GM23338 (cell line): ENCODE data around the gene STAT3. TPM values are rescaled to one million over a fixed set of nuclear protein-coding genes. Genes with fewer than 3 reads are reported as not detected.

Experiments used
- ATAC-seq: fragments of 200-7000 bp; cut with Tn5 transposase; 3 replicates; pipeline ENCODE4 v1.9.1; 2020
- DNase-seq: peaks from one replicate; pipeline ENCODE4 v3.0.0-alpha.2; 2015; ENCODE audit warnings: low spot score
- H2AFZ ChIP-seq: fragments of 200-600 bp; sonication (generic); 2 replicates; pipeline ENCODE4 v1.8.0; 2016; ENCODE audit warnings: antibody characterized with exemption, mild to moderate bottlenecking, moderate library complexity
- H3F3A ChIP-seq: fragments of 200-600 bp; sonication (generic); replicated peaks from 2 replicates; pipeline ENCODE4 v1.8.0; 2017; ENCODE audit warnings: antibody characterized with exemption, mixed run types, low read depth
- H3K27ac ChIP-seq: fragments of 200-600 bp; sonication (generic); 2 replicates; pipeline ENCODE4 v1.6.1; 2016; ENCODE audit warnings: low read depth
- H3K27me3 ChIP-seq: fragments of 200-600 bp; sonication (generic); 2 replicates; pipeline ENCODE4 v1.8.0; 2016; ENCODE audit warnings: mild to moderate bottlenecking, mixed run types, moderate library complexity; ENCODE audit not compliant: insufficient read depth
- H3K36me3 ChIP-seq: fragments of 200-600 bp; sonication (generic); 2 replicates; pipeline ENCODE4 v1.8.0; 2016; ENCODE audit warnings: mild to moderate bottlenecking; ENCODE audit not compliant: insufficient read depth
- H3K4me1 ChIP-seq: fragments of 200-600 bp; sonication (generic); 2 replicates; pipeline ENCODE4 v1.8.0; 2016; ENCODE audit warnings: mild to moderate bottlenecking, moderate library complexity; ENCODE audit not compliant: insufficient read depth
- H3K4me2 ChIP-seq: fragments of 200-600 bp; sonication (generic); 2 replicates; pipeline ENCODE4 v1.7.1; 2017; ENCODE audit warnings: mixed run types
- H3K4me3 ChIP-seq: fragments of 200-600 bp; sonication (generic); 2 replicates; pipeline ENCODE4 v1.6.1; 2016; ENCODE audit warnings: mixed run types
- H3K79me2 ChIP-seq: fragments of 200-600 bp; sonication (generic); replicated peaks from 2 replicates; pipeline ENCODE4 v1.8.0; 2017; ENCODE audit warnings: mild to moderate bottlenecking; ENCODE audit not compliant: insufficient read depth
- H3K9me2 ChIP-seq: fragments of 200-600 bp; sonication (generic); 2 replicates; pipeline ENCODE4 v1.8.0; 2017; ENCODE audit not compliant: insufficient read depth
- H4K20me1 ChIP-seq: fragments of 200-600 bp; sonication (generic); replicated peaks from 2 replicates; pipeline ENCODE4 v1.8.0; 2017; ENCODE audit warnings: mild to moderate bottlenecking; ENCODE audit not compliant: insufficient read depth
- H3K27ac Mint-ChIP-seq: 2 replicates; pipeline ENCODE4 v1.8.0; 2020; ENCODE audit warnings: inconsistent platforms, mild to moderate bottlenecking, moderate library complexity, mixed read lengths
- H3K27me3 Mint-ChIP-seq: 3 replicates; pipeline ENCODE4 v1.8.0; 2022; ENCODE audit warnings: low read depth, mild to moderate bottlenecking, moderate library complexity, mixed read lengths, inconsistent platforms; ENCODE audit not compliant: insufficient read depth, poor library complexity
- H3K36me3 Mint-ChIP-seq: 3 replicates; pipeline ENCODE4 v1.8.0; 2021; ENCODE audit warnings: low read depth, mild to moderate bottlenecking, inconsistent platforms, moderate library complexity, mixed read lengths
- H3K4me1 Mint-ChIP-seq: 3 replicates; pipeline ENCODE4 v1.8.0; 2020; ENCODE audit warnings: mild to moderate bottlenecking, inconsistent platforms, mixed read lengths
- H3K4me3 Mint-ChIP-seq: 3 replicates; pipeline ENCODE4 v1.8.0; 2021; ENCODE audit warnings: moderate library complexity, mild to moderate bottlenecking, inconsistent platforms, mixed read lengths
- H3K9me3 Mint-ChIP-seq: 3 replicates; pipeline ENCODE4 v1.8.0; 2020; ENCODE audit warnings: moderate library complexity, mild to moderate bottlenecking, inconsistent platforms, mixed read lengths
- polyA plus RNA-seq: library from polyadenylated mRNA; unstranded; fragments of >200 nt; fragmentation: Nextera tagmentation; extraction: Ambion mirVana; gene quantifications from 2 replicates; pipeline ENCODE4 v1.2.1, GENCODE V29; 2016
- total RNA-seq: library from RNA; depleted of rRNA; stranded (reverse); fragments of >200 nt; shearing (Covaris generic); gene quantifications from 2 replicates; pipeline ENCODE4 v1.2.3, GENCODE V29; 2014
- TF ChIP-seq, protein P1 (sequence below), 2 experiments: fragments of 200-600 bp in 1 of 2; sonication (generic) in 1 of 2; conservative IDR thresholded peaks; 2 replicates each; pipeline versions ENCODE4 v1.5.1 to v1.6.1; 2016 to 2017; ENCODE audit warnings: antibody characterized with exemption in 2 of 2, low read depth in 2 of 2, mild to moderate bottlenecking in 2 of 2, moderate library complexity in 1 of 2
- TF ChIP-seq, protein P2 (sequence below): fragments of 250-450 bp; sonication (Bioruptor Pico); IDR thresholded peaks from 2 replicates; pipeline ENCODE4 v1.5.0; 2020; ENCODE audit warnings: mild to moderate bottlenecking, moderate library complexity

The STAT3 gene
- total and polyA plus RNA-seq, 2 experiments from 2014 or later, result 49.5 to 78.0 TPM

DNA sequence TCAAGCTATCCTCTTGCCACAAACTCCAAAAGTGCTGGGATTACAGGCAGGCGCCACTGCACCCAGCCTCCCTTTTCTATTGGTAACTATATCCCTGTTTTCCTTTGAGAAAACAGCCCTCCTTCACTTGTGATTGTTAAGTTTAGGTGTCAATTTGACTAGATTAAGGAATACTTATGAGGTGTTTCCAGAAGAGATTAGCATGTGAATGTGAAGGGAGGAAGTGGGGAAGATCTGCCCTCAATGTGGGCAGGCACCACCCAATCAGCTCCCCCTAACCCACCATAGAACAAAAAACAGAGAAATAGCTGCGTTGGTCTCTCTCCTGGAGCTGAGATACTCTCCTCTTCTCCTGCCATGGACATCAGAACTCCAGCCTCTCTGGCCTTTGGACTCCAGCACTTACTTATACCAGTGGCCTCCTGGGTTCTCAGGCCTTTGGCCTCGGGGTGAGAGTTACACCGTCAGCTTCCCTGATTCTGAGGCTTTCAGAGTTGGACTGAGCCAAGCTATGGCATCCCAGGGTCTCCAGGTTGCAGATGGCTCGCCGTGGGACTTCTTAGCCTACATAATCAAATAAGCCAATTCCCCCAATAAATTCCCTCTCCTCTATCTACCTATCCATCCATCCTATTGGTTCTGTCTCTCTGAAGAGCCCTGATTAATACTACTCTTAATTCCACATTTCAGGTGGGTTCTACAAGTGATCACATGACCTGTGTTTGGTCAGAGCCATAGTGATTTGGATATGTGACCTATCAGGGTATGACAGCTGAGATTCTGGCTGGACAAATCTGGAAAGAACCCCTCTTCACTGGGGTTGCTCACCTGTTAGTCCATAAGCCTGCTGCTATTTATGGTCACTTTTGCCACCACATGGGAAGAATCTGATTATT is 12.0 kb upstream of the STAT3 start:
- no peak overlapping the region for H3K4me3 Mint-ChIP-seq
- ATAC-seq, result peak; percentile 12; the same call in 1 of the 3 replicates
- Histone ChIP-seq H3F3A (peaks cover 4% of the 10 kb centered on the region; the same call in 1 of the 2 replicates), H3K27ac (peak overlapping the region; percentile 59), H4K20me1 (no peaks in the 10 kb centered on the region), H3K36me3 (no peaks in the 10 kb centered on the region), H3K9me2 (no peaks in the 10 kb centered on the region), H2AFZ (peak overlapping the region; percentile 0; the same call in 1 of the 2 replicates), H3K4me2 (peak overlapping the region; percentile 37), H3K4me3 (no peak overlapping the region), H3K4me1 (peaks cover 31% of the 10 kb centered on the region), H3K79me2 (no peaks in the 10 kb centered on the region), H3K27me3 (no peaks in the 10 kb centered on the region)
- H3K27me3 Mint-ChIP-seq, result peaks cover 5% of the 10 kb centered on the region
- TF ChIP-seq, protein P1, sequence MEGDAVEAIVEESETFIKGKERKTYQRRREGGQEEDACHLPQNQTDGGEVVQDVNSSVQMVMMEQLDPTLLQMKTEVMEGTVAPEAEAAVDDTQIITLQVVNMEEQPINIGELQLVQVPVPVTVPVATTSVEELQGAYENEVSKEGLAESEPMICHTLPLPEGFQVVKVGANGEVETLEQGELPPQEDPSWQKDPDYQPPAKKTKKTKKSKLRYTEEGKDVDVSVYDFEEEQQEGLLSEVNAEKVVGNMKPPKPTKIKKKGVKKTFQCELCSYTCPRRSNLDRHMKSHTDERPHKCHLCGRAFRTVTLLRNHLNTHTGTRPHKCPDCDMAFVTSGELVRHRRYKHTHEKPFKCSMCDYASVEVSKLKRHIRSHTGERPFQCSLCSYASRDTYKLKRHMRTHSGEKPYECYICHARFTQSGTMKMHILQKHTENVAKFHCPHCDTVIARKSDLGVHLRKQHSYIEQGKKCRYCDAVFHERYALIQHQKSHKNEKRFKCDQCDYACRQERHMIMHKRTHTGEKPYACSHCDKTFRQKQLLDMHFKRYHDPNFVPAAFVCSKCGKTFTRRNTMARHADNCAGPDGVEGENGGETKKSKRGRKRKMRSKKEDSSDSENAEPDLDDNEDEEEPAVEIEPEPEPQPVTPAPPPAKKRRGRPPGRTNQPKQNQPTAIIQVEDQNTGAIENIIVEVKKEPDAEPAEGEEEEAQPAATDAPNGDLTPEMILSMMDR (conservative IDR thresholded peaks at IDR 0.05; ENCODE audit: low read depth in 2 of 2), result no peak
- TF ChIP-seq, protein P2, sequence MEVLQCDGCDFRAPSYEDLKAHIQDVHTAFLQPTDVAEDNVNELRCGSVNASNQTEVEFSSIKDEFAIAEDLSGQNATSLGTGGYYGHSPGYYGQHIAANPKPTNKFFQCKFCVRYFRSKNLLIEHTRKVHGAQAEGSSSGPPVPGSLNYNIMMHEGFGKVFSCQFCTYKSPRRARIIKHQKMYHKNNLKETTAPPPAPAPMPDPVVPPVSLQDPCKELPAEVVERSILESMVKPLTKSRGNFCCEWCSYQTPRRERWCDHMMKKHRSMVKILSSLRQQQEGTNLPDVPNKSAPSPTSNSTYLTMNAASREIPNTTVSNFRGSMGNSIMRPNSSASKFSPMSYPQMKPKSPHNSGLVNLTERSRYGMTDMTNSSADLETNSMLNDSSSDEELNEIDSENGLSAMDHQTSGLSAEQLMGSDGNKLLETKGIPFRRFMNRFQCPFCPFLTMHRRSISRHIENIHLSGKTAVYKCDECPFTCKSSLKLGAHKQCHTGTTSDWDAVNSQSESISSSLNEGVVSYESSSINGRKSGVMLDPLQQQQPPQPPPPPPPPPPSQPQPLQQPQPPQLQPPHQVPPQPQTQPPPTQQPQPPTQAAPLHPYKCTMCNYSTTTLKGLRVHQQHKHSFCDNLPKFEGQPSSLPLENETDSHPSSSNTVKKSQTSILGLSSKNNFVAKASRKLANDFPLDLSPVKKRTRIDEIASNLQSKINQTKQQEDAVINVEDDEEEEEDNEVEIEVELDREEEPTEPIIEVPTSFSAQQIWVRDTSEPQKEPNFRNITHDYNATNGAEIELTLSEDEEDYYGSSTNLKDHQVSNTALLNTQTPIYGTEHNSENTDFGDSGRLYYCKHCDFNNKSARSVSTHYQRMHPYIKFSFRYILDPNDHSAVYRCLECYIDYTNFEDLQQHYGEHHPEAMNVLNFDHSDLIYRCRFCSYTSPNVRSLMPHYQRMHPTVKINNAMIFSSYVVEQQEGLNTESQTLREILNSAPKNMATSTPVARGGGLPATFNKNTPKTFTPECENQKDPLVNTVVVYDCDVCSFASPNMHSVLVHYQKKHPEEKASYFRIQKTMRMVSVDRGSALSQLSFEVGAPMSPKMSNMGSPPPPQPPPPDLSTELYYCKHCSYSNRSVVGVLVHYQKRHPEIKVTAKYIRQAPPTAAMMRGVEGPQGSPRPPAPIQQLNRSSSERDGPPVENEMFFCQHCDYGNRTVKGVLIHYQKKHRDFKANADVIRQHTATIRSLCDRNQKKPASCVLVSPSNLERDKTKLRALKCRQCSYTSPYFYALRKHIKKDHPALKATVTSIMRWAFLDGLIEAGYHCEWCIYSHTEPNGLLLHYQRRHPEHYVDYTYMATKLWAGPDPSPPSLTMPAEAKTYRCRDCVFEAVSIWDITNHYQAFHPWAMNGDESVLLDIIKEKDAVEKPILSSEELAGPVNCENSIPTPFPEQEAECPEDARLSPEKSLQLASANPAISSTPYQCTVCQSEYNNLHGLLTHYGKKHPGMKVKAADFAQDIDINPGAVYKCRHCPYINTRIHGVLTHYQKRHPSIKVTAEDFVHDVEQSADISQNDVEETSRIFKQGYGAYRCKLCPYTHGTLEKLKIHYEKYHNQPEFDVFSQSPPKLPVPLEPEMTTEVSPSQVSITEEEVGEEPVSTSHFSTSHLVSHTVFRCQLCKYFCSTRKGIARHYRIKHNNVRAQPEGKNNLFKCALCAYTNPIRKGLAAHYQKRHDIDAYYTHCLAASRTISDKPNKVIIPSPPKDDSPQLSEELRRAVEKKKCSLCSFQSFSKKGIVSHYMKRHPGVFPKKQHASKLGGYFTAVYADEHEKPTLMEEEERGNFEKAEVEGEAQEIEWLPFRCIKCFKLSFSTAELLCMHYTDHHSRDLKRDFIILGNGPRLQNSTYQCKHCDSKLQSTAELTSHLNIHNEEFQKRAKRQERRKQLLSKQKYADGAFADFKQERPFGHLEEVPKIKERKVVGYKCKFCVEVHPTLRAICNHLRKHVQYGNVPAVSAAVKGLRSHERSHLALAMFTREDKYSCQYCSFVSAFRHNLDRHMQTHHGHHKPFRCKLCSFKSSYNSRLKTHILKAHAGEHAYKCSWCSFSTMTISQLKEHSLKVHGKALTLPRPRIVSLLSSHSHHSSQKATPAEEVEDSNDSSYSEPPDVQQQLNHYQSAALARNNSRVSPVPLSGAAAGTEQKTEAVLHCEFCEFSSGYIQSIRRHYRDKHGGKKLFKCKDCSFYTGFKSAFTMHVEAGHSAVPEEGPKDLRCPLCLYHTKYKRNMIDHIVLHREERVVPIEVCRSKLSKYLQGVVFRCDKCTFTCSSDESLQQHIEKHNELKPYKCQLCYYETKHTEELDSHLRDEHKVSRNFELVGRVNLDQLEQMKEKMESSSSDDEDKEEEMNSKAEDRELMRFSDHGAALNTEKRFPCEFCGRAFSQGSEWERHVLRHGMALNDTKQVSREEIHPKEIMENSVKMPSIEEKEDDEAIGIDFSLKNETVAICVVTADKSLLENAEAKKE (CRISPR knock-in tag), result peak; percentile 41; the same call in 1 of the 2 replicates
- H3K27ac Mint-ChIP-seq, result no peak overlapping the region
- no peaks in the 10 kb centered on the region; the same call in 2 of the 3 replicates for H3K36me3 Mint-ChIP-seq
- no peaks in the 10 kb centered on the region for H3K9me3 Mint-ChIP-seq
- DNase-seq, result peak; percentile 53
- H3K4me1 Mint-ChIP-seq, result peaks cover 32% of the 10 kb centered on the region
